NCI-H1105 treated with DMSO at 0.1 percent for 48 hours (cell line): Measurements from ENCODE around the gene IGSF9B.

Experiments used
- DNase-seq: peaks from one replicate; lab custom pipeline; 2025; lab: John Stamatoyannopoulos, UW

Gene IGSF9B

DNA sequence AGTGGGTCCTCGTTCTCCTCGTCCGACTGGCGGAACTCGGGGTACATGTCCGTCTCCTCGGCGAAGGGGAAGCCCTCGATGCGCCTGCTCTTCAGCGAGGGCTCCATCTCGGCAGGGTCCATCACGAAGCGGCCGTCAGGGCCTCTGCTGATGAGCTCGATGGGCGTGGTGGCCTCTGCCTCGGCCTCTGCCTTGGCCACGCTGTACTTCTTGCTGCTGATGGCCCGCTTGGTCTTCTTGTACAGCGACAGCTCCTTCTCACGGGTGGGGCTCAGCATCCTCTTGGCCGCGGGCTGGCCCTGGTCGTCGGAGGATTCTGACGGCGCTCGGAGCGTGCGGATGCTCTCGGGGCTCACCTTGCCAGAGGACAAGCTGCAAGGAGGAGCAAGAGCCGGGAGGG lies 35.7 kb downstream of the IGSF9B start:
- no peak for DNase-seq

DNA sequence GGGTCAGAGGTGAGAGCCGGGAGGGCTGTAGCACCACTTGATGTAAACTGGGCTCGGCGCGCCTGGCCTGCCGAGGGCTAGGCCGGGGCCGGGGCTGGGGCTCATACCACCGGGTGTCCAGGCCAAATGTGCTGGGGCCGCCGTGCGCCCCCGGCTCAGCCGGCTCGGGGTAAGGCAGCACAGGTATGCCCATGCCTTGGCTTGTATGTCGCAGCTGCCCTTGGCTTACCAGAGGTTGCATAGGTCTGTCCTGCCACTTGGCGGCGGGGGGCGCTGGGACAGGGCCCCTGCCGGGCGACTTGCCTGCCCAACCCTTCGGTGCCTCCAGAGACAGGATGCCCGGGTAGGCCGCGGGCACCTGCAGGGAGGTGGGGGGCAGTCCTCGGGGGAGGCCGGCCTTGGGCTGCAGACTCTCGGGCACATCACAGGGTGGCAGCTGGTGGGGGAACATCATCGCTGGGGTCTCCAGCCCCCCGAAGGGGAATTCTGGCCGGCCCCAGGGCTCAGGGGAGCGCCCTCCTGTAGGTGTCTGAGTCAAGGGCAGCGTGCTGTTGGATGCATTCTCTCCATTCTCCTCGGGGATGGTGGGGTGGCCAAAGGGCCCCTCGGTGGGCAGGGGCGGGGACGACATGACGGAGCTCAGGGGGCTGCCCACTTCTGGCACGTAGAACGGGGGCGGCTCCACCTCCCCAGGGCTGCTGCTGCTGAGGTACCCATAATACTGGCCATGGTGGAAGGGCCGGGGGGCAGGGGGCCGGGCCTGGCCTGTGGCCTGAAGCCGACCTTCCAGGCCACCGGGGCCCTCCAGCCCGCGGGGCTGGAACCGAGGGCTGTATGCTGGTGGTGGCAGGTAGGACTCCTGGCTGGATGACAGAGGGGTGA lies 36.4 kb downstream of the IGSF9B start:
- no peak for DNase-seq

DNA sequence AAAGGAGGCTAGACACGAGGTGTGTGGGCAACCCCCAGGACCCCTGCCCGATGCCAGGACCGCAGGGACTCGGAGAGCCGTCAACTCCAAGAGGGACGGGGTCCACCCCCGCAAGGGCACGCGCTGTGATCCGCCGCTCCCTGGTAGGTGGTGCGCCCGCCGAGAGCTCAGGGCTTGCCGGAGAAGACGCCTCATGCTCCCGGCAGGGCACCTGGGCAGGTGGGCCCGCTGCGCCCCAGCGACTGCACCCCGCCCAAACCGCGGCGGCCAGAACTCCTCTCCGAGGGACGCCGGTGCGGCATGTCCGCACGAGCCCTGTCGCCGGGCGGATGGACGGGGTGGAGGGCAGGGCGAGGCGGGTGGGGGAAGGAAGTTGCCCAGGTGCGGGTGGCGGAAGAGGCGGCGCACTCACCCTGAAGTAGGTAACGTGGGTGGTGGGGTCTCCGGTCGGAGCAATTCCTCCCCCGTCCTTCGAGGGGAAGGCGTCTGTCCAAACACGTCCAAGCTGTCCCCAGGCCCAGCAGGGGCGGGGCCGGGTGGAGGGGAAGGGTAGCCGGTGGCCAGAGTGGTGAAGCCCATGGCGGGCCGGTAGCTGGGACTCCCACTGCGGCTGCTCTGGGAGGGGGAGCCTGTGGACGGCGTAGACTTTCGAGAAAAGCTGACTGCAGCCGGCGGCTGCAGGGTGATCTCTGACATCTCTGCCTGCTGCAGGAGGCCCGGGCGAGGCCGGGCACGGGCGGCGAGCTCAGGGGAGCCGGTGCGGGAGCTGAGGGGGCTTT lies 37.2 kb downstream of the IGSF9B start:
- DNase-seq = no peak

DNA sequence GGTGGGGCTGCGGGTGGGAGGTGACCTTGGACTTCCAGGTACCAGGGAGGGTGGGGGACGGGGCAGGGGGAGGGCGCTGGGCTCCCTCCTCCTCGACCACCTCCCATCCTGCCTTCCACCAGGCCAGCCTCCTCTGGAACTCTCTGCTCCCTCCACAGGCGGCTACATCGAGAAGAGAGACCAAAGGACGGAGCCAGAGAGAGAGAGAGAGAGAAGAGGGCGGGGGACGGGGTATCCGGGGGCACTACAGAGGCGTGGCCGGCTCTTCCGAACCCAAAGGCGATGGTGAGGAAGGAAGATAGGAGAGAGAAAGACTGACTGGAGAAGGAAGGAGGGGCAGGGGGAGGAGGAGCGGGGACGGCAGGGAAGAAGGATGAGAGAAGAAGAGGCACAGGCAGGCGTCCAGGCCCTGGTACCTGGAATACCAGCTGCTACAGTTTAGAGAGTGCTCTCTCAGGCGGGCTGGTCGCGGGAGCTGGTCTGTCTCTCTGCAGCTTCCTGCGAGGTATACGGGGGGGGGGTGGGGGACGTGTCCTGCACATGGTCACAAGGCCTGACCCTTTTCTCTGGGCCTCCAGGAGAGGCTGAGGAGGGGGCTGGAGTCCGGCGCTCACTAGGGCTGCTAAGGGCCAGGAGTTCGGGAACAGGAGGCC lies 38.0 kb downstream of the IGSF9B start:
- DNase-seq = no peak

GRCh38 chr11:133917921-133918607 lies 38.7 kb downstream of the IGSF9B start:
- DNase-seq = no peak

DNA sequence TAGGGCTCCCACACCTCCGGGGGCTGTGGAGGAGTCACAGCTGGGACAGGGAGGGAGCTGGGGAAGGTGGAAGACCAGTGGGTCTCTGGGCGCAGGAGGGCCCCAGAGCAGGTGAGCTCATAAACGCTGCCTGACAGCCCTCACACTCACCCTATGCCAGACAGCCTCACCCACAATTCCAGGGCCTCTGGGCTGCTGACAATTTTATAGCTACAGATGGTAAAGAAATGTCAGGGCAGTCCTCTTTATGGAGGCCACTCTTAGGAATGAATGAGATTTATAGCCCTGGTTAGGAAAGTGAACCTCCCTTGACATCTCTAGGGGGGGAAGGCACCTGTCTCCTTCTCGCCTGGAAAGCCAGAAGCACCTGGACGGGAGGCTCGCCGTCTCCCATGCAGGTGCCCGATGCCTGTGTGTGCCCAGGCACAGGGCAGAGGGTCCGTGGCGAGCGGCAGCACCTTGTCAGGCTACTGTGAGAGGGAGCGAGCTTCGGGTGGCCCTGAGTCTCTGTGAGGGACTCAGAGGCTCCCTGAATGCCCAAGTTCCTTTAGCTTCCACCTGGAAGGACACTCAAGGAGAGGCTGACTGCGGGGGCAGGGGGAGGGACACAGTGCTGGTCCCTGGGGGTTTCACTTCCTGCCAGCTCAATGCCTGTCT lies 39.9 kb downstream of the IGSF9B start:
- no peak for DNase-seq

- no peak for DNase-seq
These were observed 43.0 kb downstream of the IGSF9B start for GRCh38 chr11:133913761-133914160.

GRCh38 chr11:133911171-133911570 lies 45.6 kb downstream of the IGSF9B start:
- DNase-seq = no peak

- DNase-seq = no peak
These were observed 46.7 kb downstream of the IGSF9B start for GRCh38 chr11:133910101-133910500.

DNA sequence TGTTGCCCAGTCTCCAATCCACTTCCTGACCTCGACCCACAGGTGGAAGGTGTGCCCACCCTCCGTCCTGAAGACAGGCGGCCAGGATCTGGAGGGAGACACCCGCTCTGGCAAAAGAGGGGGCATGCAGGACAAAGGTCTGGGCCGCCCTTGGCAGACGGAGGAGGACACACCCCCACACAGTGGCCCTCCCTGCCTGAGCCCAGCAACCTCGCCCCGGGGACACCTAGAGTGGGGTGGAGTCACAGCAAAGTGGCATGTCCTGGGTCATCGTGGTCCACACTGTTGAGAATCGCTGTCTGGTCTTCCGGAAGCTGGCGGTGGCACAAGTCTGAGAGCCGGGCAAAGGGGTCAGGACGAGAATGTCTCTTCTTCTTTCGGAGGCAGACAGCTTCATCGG lies 47.9 kb downstream of the IGSF9B start:
- no peak for DNase-seq

- DNase-seq = no peak
These were observed 48.9 kb downstream of the IGSF9B start for GRCh38 chr11:133907841-133908241.

- DNase-seq = no peak
These were observed 49.6 kb downstream of the IGSF9B start for GRCh38 chr11:133907216-133907615.

DNA sequence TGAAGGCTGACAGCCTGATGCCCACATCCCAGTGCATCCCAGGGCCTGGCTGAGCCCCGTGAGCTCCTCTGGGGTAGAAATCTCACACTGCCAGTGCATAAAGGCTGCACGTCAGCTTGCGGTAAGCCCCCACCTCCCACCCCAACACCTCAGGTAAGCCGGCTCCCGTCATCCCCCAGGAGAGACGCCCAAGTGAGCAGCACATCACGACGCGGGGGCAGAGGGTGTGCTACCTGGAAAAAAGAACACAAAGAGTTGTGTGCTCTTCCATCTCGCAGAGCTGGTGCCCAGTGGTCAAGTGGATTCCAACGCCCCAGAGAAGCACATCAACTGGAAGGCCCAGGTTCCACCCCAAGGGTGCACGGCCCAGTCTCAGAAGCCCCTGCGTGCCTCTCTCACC lies 50.0 kb downstream of the IGSF9B start:
- no peak for DNase-seq

- DNase-seq = no peak
These were observed 50.5 kb downstream of the IGSF9B start for GRCh38 chr11:133906241-133906640.

GRCh38 chr11:133905677-133906156 lies 51.1 kb downstream of the IGSF9B start:
- DNase-seq = no peak

DNA sequence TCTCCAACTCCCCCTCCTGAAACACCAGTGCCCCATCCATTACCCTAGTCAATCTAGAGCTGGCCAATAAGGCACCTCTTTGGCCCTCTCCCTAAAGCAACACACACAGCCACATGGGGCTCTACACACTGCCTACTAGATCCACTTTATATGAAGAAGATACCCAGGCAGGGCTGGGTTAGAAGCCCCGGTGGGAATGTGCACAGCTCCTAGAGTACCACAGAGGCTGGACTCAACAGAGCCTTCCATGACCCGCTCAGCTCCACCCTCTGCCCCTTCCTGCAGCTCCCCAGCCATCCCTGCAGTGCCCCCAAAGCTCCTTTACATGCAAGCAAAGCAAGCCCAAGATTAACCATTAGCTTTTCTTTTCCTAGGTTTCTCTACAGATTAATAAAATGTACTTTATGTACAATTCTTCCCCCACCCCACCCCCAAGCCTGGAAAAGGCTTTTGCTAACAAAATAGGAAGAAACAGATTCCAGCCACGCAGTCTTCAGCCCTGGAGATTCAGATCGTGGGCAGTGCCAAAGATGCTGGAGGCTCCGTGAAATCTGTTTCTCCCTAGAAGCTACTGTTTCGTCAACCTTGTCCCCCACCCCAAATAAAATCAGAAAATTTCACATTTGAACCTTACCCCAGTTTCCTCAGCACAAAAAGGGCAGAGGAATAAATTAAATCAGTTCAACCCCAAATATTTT lies 51.8 kb downstream of the IGSF9B start:
- DNase-seq = no peak

DNA sequence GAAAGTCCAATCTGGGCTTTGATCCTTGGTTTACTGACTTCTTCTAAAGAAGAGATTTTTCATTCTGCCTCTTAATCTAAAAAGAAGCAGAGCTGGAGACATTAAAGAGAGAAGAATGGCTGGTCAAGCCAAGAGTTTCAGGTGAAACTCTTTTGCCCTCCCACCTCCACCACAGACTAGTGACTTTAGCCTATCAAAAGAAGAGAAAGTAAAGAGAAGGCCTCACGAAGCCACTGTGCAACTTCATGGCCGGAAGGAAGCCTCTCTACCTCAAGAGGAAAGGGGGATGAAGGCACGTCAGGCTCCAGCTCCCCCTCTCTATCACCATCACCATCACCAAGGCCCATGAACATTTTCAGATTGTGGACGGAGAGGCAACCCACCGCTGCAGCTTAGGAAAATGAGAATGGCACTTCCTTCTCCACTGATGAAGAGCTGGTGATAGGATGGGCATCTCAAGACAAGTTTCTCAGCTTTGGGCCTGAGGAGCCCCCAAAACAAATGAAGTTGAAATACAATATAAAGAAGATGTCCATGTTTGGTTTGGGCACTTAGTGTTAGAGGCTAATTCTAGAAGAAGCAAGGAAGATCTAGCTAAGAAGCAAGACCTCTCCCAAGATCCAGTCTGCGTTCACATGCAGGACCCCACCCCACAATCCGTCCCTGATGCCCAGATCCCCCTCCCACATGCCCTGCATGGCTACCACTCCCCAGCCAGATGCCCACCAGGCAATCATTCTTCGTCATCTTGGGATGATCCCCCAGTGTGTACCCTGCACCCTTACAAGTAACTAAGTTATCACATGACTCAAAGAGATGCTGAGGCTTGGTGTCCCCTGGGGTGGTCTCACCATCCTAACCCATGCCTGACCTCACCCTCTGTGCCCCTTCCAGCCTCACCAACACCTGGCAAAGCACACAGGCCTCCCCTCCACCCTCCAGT lies 52.6 kb downstream of the IGSF9B start:
- no peak for DNase-seq

DNA sequence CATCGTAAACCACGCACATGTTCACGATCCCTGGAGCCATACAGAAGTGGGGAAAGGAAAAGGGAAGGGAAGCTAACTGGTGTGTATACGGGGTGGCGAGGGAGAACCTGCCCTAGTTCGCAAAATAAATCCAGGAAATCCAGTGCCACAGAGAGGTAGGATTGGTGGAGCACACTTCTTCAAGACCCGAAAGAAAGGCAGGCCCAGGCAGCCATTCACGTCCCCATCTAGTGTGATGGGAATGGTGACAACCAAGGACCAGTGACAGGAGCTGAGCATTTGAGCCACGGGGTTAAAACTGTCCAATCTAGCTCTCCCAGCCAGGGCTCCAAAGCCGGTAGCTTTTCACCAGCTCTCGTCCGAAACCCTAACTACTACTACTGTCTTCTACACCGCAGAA lies 53.7 kb downstream of the IGSF9B start:
- DNase-seq = no peak

- no peak for DNase-seq
These were observed 54.3 kb downstream of the IGSF9B start for GRCh38 chr11:133902506-133902905.

GRCh38 chr11:133901999-133902398 lies 54.8 kb downstream of the IGSF9B start:
- no peak for DNase-seq
